Measurements from ENCODE around the gene PDE6B. TPM values are rescaled to one million over a fixed set of nuclear protein-coding genes. Genes with fewer than 3 reads are reported as not detected.

The PDE6B gene
- total RNA-seq, 1 experiment from 2014 or later = 10.8 TPM

DNA sequence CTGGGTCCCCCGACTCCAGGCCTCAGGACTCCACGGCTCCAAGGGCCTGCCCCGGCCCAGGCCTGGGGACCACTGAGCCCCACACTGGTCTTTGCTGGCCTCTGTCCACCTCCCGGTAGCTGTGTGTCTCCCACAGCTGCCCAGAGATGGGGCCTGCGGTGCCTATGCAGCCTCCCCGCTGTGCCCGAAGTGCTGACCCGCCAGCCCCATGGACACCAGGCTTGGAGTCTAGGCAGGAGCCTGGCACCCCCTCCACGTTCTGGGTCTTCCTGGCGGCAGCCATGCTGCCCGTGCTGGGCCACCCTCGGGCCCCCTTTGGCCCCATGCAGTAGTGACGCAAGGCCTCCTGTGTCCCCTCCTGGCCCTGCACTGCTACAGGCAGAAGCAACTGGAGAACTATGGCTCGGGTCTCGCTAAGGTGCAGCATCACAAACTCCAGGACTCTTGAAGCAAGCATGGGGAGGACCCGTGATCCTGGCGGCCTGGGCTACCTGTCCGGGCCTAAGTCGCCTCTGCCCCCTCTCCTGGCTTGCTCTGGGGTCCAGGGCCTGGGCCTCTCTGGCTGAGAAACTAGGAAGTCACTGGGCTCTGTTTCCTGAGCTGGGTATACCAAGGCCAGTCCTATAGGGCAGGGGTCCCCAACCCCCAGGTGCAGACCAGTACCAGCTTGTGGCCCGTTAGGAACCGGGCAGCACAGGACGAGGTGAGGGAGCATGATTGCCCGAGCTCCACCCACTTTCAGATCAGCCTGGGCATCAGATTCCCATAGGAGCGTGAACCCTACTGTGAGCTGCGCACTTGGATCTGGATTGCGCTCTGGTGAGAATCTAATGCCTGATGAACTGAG lies 49.9 kb downstream of the PDE6B start:
- TF ChIP-seq, protein P1, sequence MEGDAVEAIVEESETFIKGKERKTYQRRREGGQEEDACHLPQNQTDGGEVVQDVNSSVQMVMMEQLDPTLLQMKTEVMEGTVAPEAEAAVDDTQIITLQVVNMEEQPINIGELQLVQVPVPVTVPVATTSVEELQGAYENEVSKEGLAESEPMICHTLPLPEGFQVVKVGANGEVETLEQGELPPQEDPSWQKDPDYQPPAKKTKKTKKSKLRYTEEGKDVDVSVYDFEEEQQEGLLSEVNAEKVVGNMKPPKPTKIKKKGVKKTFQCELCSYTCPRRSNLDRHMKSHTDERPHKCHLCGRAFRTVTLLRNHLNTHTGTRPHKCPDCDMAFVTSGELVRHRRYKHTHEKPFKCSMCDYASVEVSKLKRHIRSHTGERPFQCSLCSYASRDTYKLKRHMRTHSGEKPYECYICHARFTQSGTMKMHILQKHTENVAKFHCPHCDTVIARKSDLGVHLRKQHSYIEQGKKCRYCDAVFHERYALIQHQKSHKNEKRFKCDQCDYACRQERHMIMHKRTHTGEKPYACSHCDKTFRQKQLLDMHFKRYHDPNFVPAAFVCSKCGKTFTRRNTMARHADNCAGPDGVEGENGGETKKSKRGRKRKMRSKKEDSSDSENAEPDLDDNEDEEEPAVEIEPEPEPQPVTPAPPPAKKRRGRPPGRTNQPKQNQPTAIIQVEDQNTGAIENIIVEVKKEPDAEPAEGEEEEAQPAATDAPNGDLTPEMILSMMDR (conservative IDR thresholded peaks at IDR 0.05) = no peak
- H3K79me1 ChIP-seq (ENCODE audit: insufficient read depth, low read depth, low read length, poor library complexity, severe bottlenecking) = peaks cover 3% of the 10 kb centered on the region
- DNase-seq = peak; percentile 31
- Mint-ChIP-seq H3K9me3 (no peaks in the 10 kb centered on the region; a peak in 1 of 5 replicates), H3K27me3 (ENCODE audit: low read depth) (peaks cover 9% of the 10 kb centered on the region), H3K4me3 (peak overlapping the region; percentile 93 to 96), H3K27ac (no peak overlapping the region), H3K36me3 (ENCODE audit: insufficient read depth in 1 of 3, low read depth in 3 of 3) (peaks cover 21 to 31% (median 29%) of the 10 kb centered on the region in 3 experiments), H3K4me1 (peaks cover 6 to 13% of the 10 kb centered on the region in 2 experiments)
- no CpG with 5 or more reads among the region's 26 CpGs for WGBS (ENCODE audit: extremely low coverage, insufficient read length, low lambda C conversion rate)
- H3K27ac ChIP-seq (ENCODE audit: insufficient read length, low read depth, low read length) = no peak overlapping the region
- no peak overlapping the region for H2AFZ ChIP-seq (ENCODE audit: low read length)
- H2BK20ac ChIP-seq (ENCODE audit: low read depth, low read length, poor library complexity, severe bottlenecking) = no peak overlapping the region
- no peak overlapping the region for H2AK5ac ChIP-seq (ENCODE audit: insufficient read length, low read length)
- H4K8ac ChIP-seq (replicated peaks; ENCODE audit: insufficient read length, low read depth, low read length) = no peak overlapping the region
- no peak overlapping the region for H3K18ac ChIP-seq (ENCODE audit: insufficient read length, low read depth, low read length)
- H3K56ac ChIP-seq (ENCODE audit: insufficient read length, low read depth, low read length) = no peak overlapping the region
- H3K27me3 ChIP-seq (ENCODE audit: insufficient read depth, low read length) = no peaks in the 10 kb centered on the region
- H4K5ac ChIP-seq (ENCODE audit: insufficient read length, low read depth, low read length) = no peak overlapping the region
- 0 out of 2 replicates have a peak, but pooled peaks cover 3% of the 10 kb centered on the region for H3K4me1 ChIP-seq (ENCODE audit: insufficient read depth, low read length)
- no peak overlapping the region for H2BK5ac ChIP-seq (ENCODE audit: insufficient read length, low read length)
- no peak overlapping the region for H4K91ac ChIP-seq (ENCODE audit: insufficient read length, low read depth, low read length)
- peaks cover 5% of the 10 kb centered on the region; the same call in 1 of the 2 replicates for H3K79me2 ChIP-seq (ENCODE audit: insufficient read depth, low read length)
- no peaks in the 10 kb centered on the region for H3K9me3 ChIP-seq (ENCODE audit: control insufficient read depth, low read depth, low read length)
- H3T11ph ChIP-seq (ENCODE audit: low read length) = no peak overlapping the region
- H3K4me2 ChIP-seq (ENCODE audit: insufficient read depth, insufficient read length, low read length) = peak overlapping the region; percentile 32
- no peak overlapping the region for H3K4ac ChIP-seq (ENCODE audit: low read depth, low read length)
- peaks cover 14% of the 10 kb centered on the region for H3K23me2 ChIP-seq (ENCODE audit: insufficient read length, low read depth, low read length, poor library complexity, severe bottlenecking)
- peak overlapping the region; percentile 34 for H3K9ac ChIP-seq (ENCODE audit: extremely low read depth, insufficient read length, low read length)
- H3K14ac ChIP-seq (ENCODE audit: insufficient read depth, low read length) = no peak overlapping the region; the same call in 1 of the 2 replicates
- H4K20me1 ChIP-seq (ENCODE audit: control insufficient read depth, insufficient read depth, insufficient read length) = peaks cover 4% of the 10 kb centered on the region
- H2BK120ac ChIP-seq (ENCODE audit: low read depth, low read length, poor library complexity, severe bottlenecking) = no peak overlapping the region
- no peak overlapping the region for H2BK12ac ChIP-seq (ENCODE audit: insufficient read length, low read depth, low read length)
- H2BK15ac ChIP-seq (ENCODE audit: low read depth, low read length) = no peak overlapping the region
- H3K23ac ChIP-seq (ENCODE audit: insufficient read length, low read depth, low read length) = no peak overlapping the region

Measured in H9 (cell line).